Endometrial microvascular endothelial cells (primary cell): ENCODE data around the gene SLC44A2. TPM values are rescaled to one million over a fixed set of nuclear protein-coding genes. Genes with fewer than 3 reads are reported as not detected.

Experiments used
- in situ Hi-C: cut with HindIII; loops from 2 replicates; pipeline ENCODE4 v1.10.0; 2017; ENCODE audit warnings: low sequenced_read_pairs, low pct_unique_long_range_greater_than_20kb; ENCODE audit errors: inconsistent ontology term
- total RNA-seq: library from RNA; depleted of rRNA; stranded (reverse); fragments of >200 nt; gene quantifications from one replicate; pipeline ENCODE4 v1.2.3, GENCODE V29; 2015; ENCODE audit errors: inconsistent ontology term

The SLC44A2 gene
- total RNA-seq, 1 donor from 2014 or later: 70.4 TPM

- in situ Hi-C loops: no loop called here
Observed at GRCh38 chr19:10611907-10612306, 13.4 kb upstream of the SLC44A2 start.

GRCh38 chr19:10612499-10613119 is 12.7 kb upstream of the SLC44A2 start:
- in situ Hi-C loops: no loop called here

- in situ Hi-C loops: no loop called here
Observed at GRCh38 chr19:10615429-10616023, 9.8 kb upstream of the SLC44A2 start.

GRCh38 chr19:10617409-10618121 is 7.8 kb upstream of the SLC44A2 start:
- in situ Hi-C loops: no loop called here

GRCh38 chr19:10618846-10619245 is 6.5 kb upstream of the SLC44A2 start:
- in situ Hi-C loops: no loop called here

- in situ Hi-C loops: no loop called here
Observed at GRCh38 chr19:10620786-10621185, 4.6 kb upstream of the SLC44A2 start.

- in situ Hi-C loops: no loop called here
Observed at GRCh38 chr19:10621966-10622365, 3.4 kb upstream of the SLC44A2 start.

- in situ Hi-C loops: no loop called here
Observed at GRCh38 chr19:10624585-10624984, 768 bp upstream of the SLC44A2 start.

GRCh38 chr19:10625762-10626138 is 397 bp downstream of the SLC44A2 start:
- in situ Hi-C loops: no loop called here

GRCh38 chr19:10631874-10632273 is 6.5 kb downstream of the SLC44A2 start:
- in situ Hi-C loops: no loop called here

- in situ Hi-C loops: no loop called here
Observed at GRCh38 chr19:10634430-10634829, 9.1 kb downstream of the SLC44A2 start.

- in situ Hi-C loops: no loop called here
Observed at GRCh38 chr19:10634963-10635362, 9.6 kb downstream of the SLC44A2 start.

GRCh38 chr19:10636304-10636972 is 11.1 kb downstream of the SLC44A2 start:
- in situ Hi-C loops: no loop called here

GRCh38 chr19:10637894-10638293 is 12.5 kb downstream of the SLC44A2 start:
- in situ Hi-C loops: no loop called here

- in situ Hi-C loops: no loop called here
Observed at GRCh38 chr19:10639836-10640235, 14.5 kb downstream of the SLC44A2 start.

GRCh38 chr19:10640361-10640760 is 15.0 kb downstream of the SLC44A2 start:
- in situ Hi-C loops: no loop called here

- in situ Hi-C loops: no loop called here
Observed at GRCh38 chr19:10641248-10641647, 15.9 kb downstream of the SLC44A2 start.

- in situ Hi-C loops: no loop called here
Observed at GRCh38 chr19:10642473-10643171, 17.3 kb downstream of the SLC44A2 start.
